Upper lobe of right lung (tissue), 1 donor: ENCODE results near the gene CTSE. TPM values are rescaled to one million over a fixed set of nuclear protein-coding genes. Genes with fewer than 3 reads are reported as not detected.
A peak's percentile ranks its signal among the peaks of the same experiment; 100 is the strongest.

Experiments used
- ATAC-seq: fragments of 200-7000 bp; cut with Tn5 transposase; one replicate; pipeline ENCODE4 v1.9.1; 2020; ENCODE audit warnings: mild to moderate bottlenecking, moderate library complexity
- DNase-seq: peaks from one replicate; pipeline ENCODE4 v3.0.0-alpha.2; 2020
- H3K27ac ChIP-seq: fragments of 200-600 bp; one replicate; pipeline ENCODE4 v1.8.0; 2022
- H3K27me3 ChIP-seq: fragments of 200-600 bp; one replicate; pipeline ENCODE4 v1.8.0; 2022; ENCODE audit warnings: mild to moderate bottlenecking
- H3K36me3 ChIP-seq: fragments of 200-600 bp; one replicate; pipeline ENCODE4 v1.8.0; 2022
- H3K4me1 ChIP-seq: fragments of 200-600 bp; one replicate; pipeline ENCODE4 v1.8.0; 2022
- H3K4me3 ChIP-seq: fragments of 200-600 bp; one replicate; pipeline ENCODE4 v1.8.0; 2022; ENCODE audit warnings: mild to moderate bottlenecking
- H3K9me3 ChIP-seq: fragments of 200-600 bp; one replicate; pipeline ENCODE4 v1.8.0; 2022
- CTCF ChIP-seq: fragments of 200-600 bp; IDR thresholded peaks from one replicate; pipeline ENCODE4 v1.8.0; 2022; ENCODE audit warnings: antibody characterized with exemption
- intact Hi-C: fragments of 100-400 bp; cut with DNase I; formaldehyde crosslinking; loops from one replicate; pipeline ENCODE4 v1.11.0; 2022
- total RNA-seq: library from RNA; stranded (reverse); fragmentation: NEBNext Ultra II Directional; extraction: Animal tissue kit (Norgen Biotek cat#: 25700); gene quantifications from one replicate; pipeline ENCODE4 v1.2.1, GENCODE V29; 2021
- donor health status: DM: no; HTN: yes; CAD: no; lungs with severe emphysema.

CTSE gene
- total RNA-seq, 1 donor from 2014 or later, result 85.8 TPM

GRCh38 chr1:206030191-206030590, 6.5 kb upstream of the CTSE start:
- Histone ChIP-seq H3K27ac (no peak overlapping the region), H3K36me3 (no peaks in the 10 kb centered on the region), H3K4me3 (no peak overlapping the region), H3K9me3 (no peaks in the 10 kb centered on the region), H3K27me3 (no peaks in the 10 kb centered on the region), H3K4me1 (peaks cover 16% of the 10 kb centered on the region)
- ATAC-seq, result no peak
- intact Hi-C loops, result no loop called here
- DNase-seq, result no peak
- no peak for TF ChIP-seq CTCF

- H3K4me1 ChIP-seq, result peaks cover 16% of the 10 kb centered on the region
- intact Hi-C loops, result no loop called here
- TF ChIP-seq CTCF, result no peak
- peak; percentile 75 for DNase-seq
- ATAC-seq, result peak; percentile 75
- H3K9me3 ChIP-seq, result no peaks in the 10 kb centered on the region
- H3K36me3 ChIP-seq, result no peaks in the 10 kb centered on the region
- no peak overlapping the region for H3K4me3 ChIP-seq
- H3K27me3 ChIP-seq, result no peaks in the 10 kb centered on the region
- no peak overlapping the region for H3K27ac ChIP-seq
Observed at GRCh38 chr1:206029484-206029883, 5.8 kb upstream of the CTSE start.

- H3K27ac ChIP-seq, result peak overlapping the region; percentile 14
- peak; percentile 33 for ATAC-seq
Observed at GRCh38 chr1:206025283-206025820, 1.7 kb upstream of the CTSE start.

GRCh38 chr1:206022766-206023165, 929 bp downstream of the CTSE start:
- intact Hi-C loops, result no loop called here
- TF ChIP-seq CTCF, result no peak
- no peaks in the 10 kb centered on the region for H3K9me3 ChIP-seq
- DNase-seq, result no peak
- H3K36me3 ChIP-seq, result no peaks in the 10 kb centered on the region
- no peaks in the 10 kb centered on the region for H3K4me1 ChIP-seq
- ATAC-seq, result no peak
- H3K27me3 ChIP-seq, result no peaks in the 10 kb centered on the region
- no peak overlapping the region for H3K4me3 ChIP-seq
- H3K27ac ChIP-seq, result no peak overlapping the region

More at GRCh38 chr1:206025283-206025820, 1.7 kb upstream of the CTSE start:
- Histone ChIP-seq H3K27me3 (no peaks in the 10 kb centered on the region), H3K9me3 (no peaks in the 10 kb centered on the region), H3K4me1 (peaks cover 12% of the 10 kb centered on the region), H3K4me3 (no peak overlapping the region), H3K36me3 (no peaks in the 10 kb centered on the region)
- intact Hi-C loops, result no loop called here
- no peak for DNase-seq
- no peak for TF ChIP-seq CTCF

- no peaks in the 10 kb centered on the region for H3K36me3 ChIP-seq
- no peaks in the 10 kb centered on the region for H3K4me1 ChIP-seq
- no peak for TF ChIP-seq CTCF
- ATAC-seq (no peak), DNase-seq (no peak)
- no peaks in the 10 kb centered on the region for H3K9me3 ChIP-seq
- no peak overlapping the region for H3K4me3 ChIP-seq
- H3K27ac ChIP-seq, result no peak overlapping the region
- intact Hi-C loops, result no loop called here
- no peaks in the 10 kb centered on the region for H3K27me3 ChIP-seq
Observed at GRCh38 chr1:206021626-206022365, 1.9 kb downstream of the CTSE start.
